B cell (primary cell): ENCODE results near the gene ACOXL. TPM values are rescaled to one million over a fixed set of nuclear protein-coding genes. Genes with fewer than 3 reads are reported as not detected.

Experiments used
- ATAC-seq: fragments of 200-7000 bp; cut with Tn5 transposase; one replicate; pipeline ENCODE4 v1.10.0; 2021; ENCODE audit warnings: low read depth, mild to moderate bottlenecking, moderate number of reproducible peaks, moderate library complexity
- CTCF ChIA-PET: fragments of 350-600 bp; sonication (Branson Sonifier 250); formaldehyde crosslinking; loops from one replicate; lab custom pipeline; 2021; ENCODE audit warnings: antibody characterized with exemption, inconsistent platforms; lab: Charles Lee
- POLR2A ChIA-PET: fragments of 350-600 bp; sonication (Branson Sonifier 250); formaldehyde crosslinking; loops from one replicate; lab custom pipeline; 2021; ENCODE audit warnings: antibody characterized with exemption; lab: Charles Lee
- DNase-seq: peaks from one replicate; pipeline ENCODE4 v3.0.0; 2013
- H2AFZ ChIP-seq: 2 replicates; pipeline ENCODE4 v1.6.1; 2012; ENCODE audit warnings: mild to moderate bottlenecking, low read depth, low read length; ENCODE audit not compliant: insufficient read depth, poor library complexity, severe bottlenecking
- H3K27ac ChIP-seq, 2 donors: 1 replicate in 1 of 2; 2 replicates in 1 of 2; pipeline ENCODE4 v1.5.1; 2012 to 2013; ENCODE audit warnings: low read length in 2 of 2, mild to moderate bottlenecking in 2 of 2, moderate library complexity in 1 of 2
- H3K27me3 ChIP-seq, 4 experiments: fragments of 200-600 bp in 1 of 4; sonication (generic) in 1 of 4; replicated peaks in 1 of 4; 1 replicate in 2 of 4; 2 replicates in 2 of 4; pipeline versions ENCODE4 v1.6.1 to v1.7.0; 2013 to 2016; ENCODE audit warnings: low read length in 3 of 4, mild to moderate bottlenecking in 2 of 4, mixed read lengths in 1 of 4, moderate library complexity in 1 of 4; ENCODE audit not compliant: insufficient read depth in 4 of 4, control insufficient read depth in 3 of 4; ENCODE audit errors: control extremely low read depth in 1 of 4
- H3K36me3 ChIP-seq, 2 experiments: replicated peaks in 1 of 2; 1 replicate in 1 of 2; 2 replicates in 1 of 2; pipeline versions ENCODE4 v1.6.1 to v1.7.1; 2013; ENCODE audit warnings: low read length in 1 of 2; ENCODE audit not compliant: insufficient read depth in 2 of 2, control insufficient read depth in 1 of 2; ENCODE audit errors: control extremely low read depth in 1 of 2, extremely low read depth in 1 of 2
- H3K4me1 ChIP-seq, 2 donors: fragments of 200-600 bp in 1 of 2; sonication (generic) in 1 of 2; 1 replicate in 1 of 2; 2 replicates in 1 of 2; pipeline versions ENCODE4 v1.5.1 to v1.6.1; 2013 to 2017; ENCODE audit warnings: low read length in 2 of 2; ENCODE audit not compliant: control insufficient read depth in 2 of 2, insufficient read depth in 2 of 2
- H3K4me2 ChIP-seq: replicated peaks from 2 replicates; pipeline ENCODE3; 2012; ENCODE audit warnings: mild to moderate bottlenecking, low read depth, low read length; ENCODE audit not compliant: poor library complexity, severe bottlenecking
- H3K4me3 ChIP-seq, 5 experiments: fragments of 200-600 bp in 1 of 5; sonication (generic) in 1 of 5; 1 replicate in 3 of 5; 2 replicates in 2 of 5; pipeline versions ENCODE4 v1.5.1 to v1.7.0; 2011 to 2016; ENCODE audit warnings: low read length in 4 of 5, mild to moderate bottlenecking in 4 of 5, low read depth in 2 of 5, control low read depth in 1 of 5, moderate library complexity in 1 of 5; ENCODE audit not compliant: insufficient read depth in 1 of 5; ENCODE audit errors: control extremely low read depth in 1 of 5, extremely low read depth in 1 of 5
- H3K79me2 ChIP-seq: fragments of 200-600 bp; sonication (generic); one replicate; pipeline ENCODE4 v1.6.0; 2016; ENCODE audit warnings: low read length; ENCODE audit not compliant: control insufficient read depth, insufficient read depth
- H3K9ac ChIP-seq: fragments of 200-600 bp; sonication (generic); 2 replicates; pipeline ENCODE4 v1.6.1; 2017; ENCODE audit warnings: mild to moderate bottlenecking, low read length, moderate library complexity
- H3K9me3 ChIP-seq, 3 donors: one replicate each; pipeline versions ENCODE4 v1.6.1 to v1.7.1; 2013; ENCODE audit warnings: low read length in 2 of 3; ENCODE audit not compliant: control insufficient read depth in 2 of 3, insufficient read depth in 1 of 3; ENCODE audit errors: control extremely low read depth in 1 of 3
- H4K20me1 ChIP-seq: 2 replicates; pipeline ENCODE4 v1.6.0; 2012; ENCODE audit warnings: mild to moderate bottlenecking, low read length; ENCODE audit not compliant: insufficient read depth, control insufficient read depth, poor library complexity, severe bottlenecking
- H3K27ac Mint-ChIP-seq: one replicate; pipeline ENCODE4 v1.8.0; 2021; ENCODE audit warnings: mixed read lengths
- H3K27me3 Mint-ChIP-seq: one replicate; pipeline ENCODE4 v1.8.0; 2021; ENCODE audit warnings: mixed read lengths
- H3K4me1 Mint-ChIP-seq: one replicate; pipeline ENCODE4 v1.8.0; 2021; ENCODE audit warnings: mixed read lengths
- H3K4me3 Mint-ChIP-seq: one replicate; pipeline ENCODE4 v1.8.0; 2021; ENCODE audit warnings: mixed read lengths
- H3K9me3 Mint-ChIP-seq: one replicate; pipeline ENCODE4 v1.8.0; 2022; ENCODE audit warnings: mixed read lengths; ENCODE audit not compliant: insufficient read depth
- EZH2 ChIP-seq: IDR thresholded peaks from 2 replicates; pipeline ENCODE4 v1.6.1; 2012; ENCODE audit warnings: borderline replicate concordance, low read depth, mild to moderate bottlenecking, moderate library complexity, low read length; ENCODE audit not compliant: insufficient read depth, poor library complexity, severe bottlenecking
- WGBS: methylation state at CpG from one replicate; pipeline ENCODE4 v1.1.5; 2013; ENCODE audit warnings: missing lambda C conversion rate; ENCODE audit not compliant: insufficient coverage; 5-methylcytosine and 5-hydroxymethylcytosine counted together
- intact Hi-C: fragments of 100-400 bp; cut with micrococcal nuclease; formaldehyde crosslinking; loops from one replicate; pipeline ENCODE4 v1.10.0; 2022
- polyA plus RNA-seq: library from polyadenylated mRNA; depleted of rRNA; stranded (reverse); fragments of >200 nt; gene quantifications from 2 replicates; pipeline ENCODE4 v1.2.3, GENCODE V29; 2012
- total RNA-seq, 2 donors: library from RNA; stranded (reverse); fragments of 120-200 nt in 1 of 2; gene quantifications; 1 replicate in 1 of 2; 2 replicates in 1 of 2; pipeline versions ENCODE4 v1.2.3 to v1.2.4, GENCODE V29; 2013 to 2022
- TF ChIP-seq, protein P1 (sequence below): fragments of 200-600 bp; IDR thresholded peaks from one replicate; pipeline ENCODE4 v1.8.0; 2022; ENCODE audit warnings: antibody characterized with exemption, mild to moderate bottlenecking

Gene ACOXL
- total and polyA plus RNA-seq, 2 donors (not counting 1 experiment from before 2014, with no cell fraction given) = 0.06 TPM; not detected in 1

- no peak overlapping the region for H2AFZ ChIP-seq
- peaks cover 0 to 4% (median 0%) of the 10 kb centered on the region in 3 donors for H3K9me3 ChIP-seq
- no peak overlapping the region for H3K9ac ChIP-seq
- Mint-ChIP-seq H3K27ac (no peak overlapping the region), H3K4me1 (peaks cover 18% of the 10 kb centered on the region), H3K9me3 (no peaks in the 10 kb centered on the region), H3K27me3 (peaks cover 12% of the 10 kb centered on the region), H3K4me3 (no peak overlapping the region)
- ATAC-seq = no peak
- 94% methylated on average over 16 of the region's 18 CpGs for WGBS
- H3K4me3 ChIP-seq = no peak overlapping the region
- no peaks in the 10 kb centered on the region for H4K20me1 ChIP-seq
- POLR2A ChIA-PET = interaction anchor here (0.7 kb wide), 1 partner anchor 23 kb away, joined by 4 read pairs; no protein-coding TSS in a partner anchor
- no peaks in the 10 kb centered on the region for H3K27me3 ChIP-seq
- H3K36me3 ChIP-seq = no peaks in the 10 kb centered on the region
- DNase-seq = no peak
- H3K79me2 ChIP-seq = no peaks in the 10 kb centered on the region
- intact Hi-C loops = no loop called here
- peaks cover 0 to 17% of the 10 kb centered on the region in 2 donors for H3K4me1 ChIP-seq
- no peak overlapping the region for H3K27ac ChIP-seq
- CTCF ChIA-PET = interaction anchor here (1.3 to 1.4 kb wide), 2 partner anchors 9 to 27 kb away, joined by 3 to 4 read pairs; no protein-coding TSS in a partner anchor
- TF ChIP-seq, protein P1, sequence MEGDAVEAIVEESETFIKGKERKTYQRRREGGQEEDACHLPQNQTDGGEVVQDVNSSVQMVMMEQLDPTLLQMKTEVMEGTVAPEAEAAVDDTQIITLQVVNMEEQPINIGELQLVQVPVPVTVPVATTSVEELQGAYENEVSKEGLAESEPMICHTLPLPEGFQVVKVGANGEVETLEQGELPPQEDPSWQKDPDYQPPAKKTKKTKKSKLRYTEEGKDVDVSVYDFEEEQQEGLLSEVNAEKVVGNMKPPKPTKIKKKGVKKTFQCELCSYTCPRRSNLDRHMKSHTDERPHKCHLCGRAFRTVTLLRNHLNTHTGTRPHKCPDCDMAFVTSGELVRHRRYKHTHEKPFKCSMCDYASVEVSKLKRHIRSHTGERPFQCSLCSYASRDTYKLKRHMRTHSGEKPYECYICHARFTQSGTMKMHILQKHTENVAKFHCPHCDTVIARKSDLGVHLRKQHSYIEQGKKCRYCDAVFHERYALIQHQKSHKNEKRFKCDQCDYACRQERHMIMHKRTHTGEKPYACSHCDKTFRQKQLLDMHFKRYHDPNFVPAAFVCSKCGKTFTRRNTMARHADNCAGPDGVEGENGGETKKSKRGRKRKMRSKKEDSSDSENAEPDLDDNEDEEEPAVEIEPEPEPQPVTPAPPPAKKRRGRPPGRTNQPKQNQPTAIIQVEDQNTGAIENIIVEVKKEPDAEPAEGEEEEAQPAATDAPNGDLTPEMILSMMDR = no peak
- no peak for TF ChIP-seq EZH2
- H3K4me2 ChIP-seq = no peak overlapping the region
Observed at GRCh38 chr2:110876167-110876999, 144.0 kb downstream of the ACOXL start.
